Activated T-cell treated with anti-CD3 and anti-CD28 coated beads, Interleukin-2, amount 50 U/mL, for 4 hours (primary cell): ENCODE measurements around the gene ABCA1. TPM values are rescaled to one million over a fixed set of nuclear protein-coding genes. Genes with fewer than 3 reads are reported as not detected.

ENCODE experiments used
- ATAC-seq, 2 donors: fragments of 200-7000 bp; cut with Tn5 transposase; one replicate each; pipeline ENCODE4 v1.10.0; 2021
- DNase-seq: peaks from one replicate; pipeline ENCODE4 v3.0.0-alpha.2; 2020
- H3K27me3 Mint-ChIP-seq: one replicate; pipeline ENCODE4 v1.8.0; 2021; ENCODE audit warnings: low read depth, mixed read lengths
- H3K36me3 Mint-ChIP-seq: one replicate; pipeline ENCODE4 v1.8.0; 2022; ENCODE audit warnings: mixed read lengths; ENCODE audit not compliant: insufficient read depth
- H3K4me1 Mint-ChIP-seq: one replicate; pipeline ENCODE4 v1.8.0; 2021; ENCODE audit warnings: low read depth, mixed read lengths
- H3K4me3 Mint-ChIP-seq: one replicate; pipeline ENCODE4 v1.8.0; 2021; ENCODE audit warnings: mild to moderate bottlenecking, moderate library complexity, mixed read lengths
- H3K9me3 Mint-ChIP-seq: one replicate; pipeline ENCODE4 v1.8.0; 2021; ENCODE audit warnings: mixed read lengths
- total RNA-seq, 3 donors: library from RNA; stranded (reverse); gene quantifications; one replicate each; pipeline ENCODE4 v1.2.1, GENCODE V29; 2021

Gene ABCA1
- total RNA-seq, 3 donors from 2014 or later, result 0.26 to 0.30 (median 0.30) TPM

GRCh38 chr9:104765138-104765537 is 162.8 kb downstream of the ABCA1 start:
- no peak for ATAC-seq
- Mint-ChIP-seq H3K9me3 (no peaks in the 10 kb centered on the region), H3K36me3 (no peaks in the 10 kb centered on the region), H3K27me3 (peaks cover 1% of the 10 kb centered on the region), H3K4me1 (no peaks in the 10 kb centered on the region), H3K4me3 (peak overlapping the region; percentile 89)
- DNase-seq, result no peak

DNA sequence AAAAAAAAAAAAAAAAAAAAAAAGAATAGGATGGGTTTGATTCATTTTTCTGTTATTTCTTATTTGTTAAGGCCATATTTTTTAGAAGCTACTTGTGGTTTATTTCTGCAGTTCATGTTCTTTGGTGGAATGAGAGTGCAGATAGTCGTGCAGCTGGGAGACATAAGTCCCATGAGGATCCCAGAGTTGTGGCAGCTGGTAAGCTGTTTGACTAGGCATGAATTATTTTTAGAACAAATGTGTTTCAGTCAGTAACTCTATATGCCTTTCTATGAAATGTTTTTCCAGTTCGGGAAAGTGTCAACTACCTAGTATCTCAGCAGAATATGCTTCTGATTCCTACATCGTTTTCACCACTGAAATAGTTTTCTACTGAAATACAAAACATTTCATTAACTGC is 169.0 kb downstream of the ABCA1 start:
- H3K4me3 Mint-ChIP-seq, result no peak overlapping the region
- H3K4me1 Mint-ChIP-seq, result no peaks in the 10 kb centered on the region
- ATAC-seq (no peak), DNase-seq (no peak)
- no peaks in the 10 kb centered on the region for H3K9me3 Mint-ChIP-seq
- H3K36me3 Mint-ChIP-seq, result peaks cover 6% of the 10 kb centered on the region
- H3K27me3 Mint-ChIP-seq, result no peaks in the 10 kb centered on the region

DNA sequence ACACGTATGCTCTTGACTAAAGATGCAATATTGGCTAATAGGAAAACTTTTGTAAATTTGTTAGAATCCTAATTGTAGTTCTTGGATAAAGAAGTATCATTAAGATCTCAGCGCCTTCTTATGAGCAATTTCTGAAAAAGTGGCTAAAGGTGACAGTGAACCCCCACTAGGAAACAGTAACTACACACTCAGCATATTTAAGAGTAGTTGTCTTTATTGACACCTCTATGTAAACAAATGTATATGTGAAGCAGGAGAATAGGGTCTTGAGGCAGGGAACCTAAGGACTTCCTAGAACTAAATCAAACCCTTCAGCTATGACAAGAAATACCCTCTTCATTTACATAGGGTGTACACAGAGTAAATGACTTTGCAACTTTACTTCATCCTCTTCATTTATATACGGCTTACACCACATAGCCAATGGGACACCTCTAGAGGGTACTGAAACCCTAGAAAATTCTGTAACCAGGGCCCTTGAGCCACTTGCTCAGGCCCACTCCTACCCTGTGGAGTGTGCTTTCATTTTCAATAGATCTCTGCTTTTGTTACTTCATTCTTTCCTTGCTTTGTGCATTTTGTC is 177.7 kb downstream of the ABCA1 start:
- no peaks in the 10 kb centered on the region for H3K27me3 Mint-ChIP-seq
- H3K4me3 Mint-ChIP-seq, result no peak overlapping the region
- no peaks in the 10 kb centered on the region for H3K9me3 Mint-ChIP-seq
- no peak for DNase-seq
- peaks cover 13% of the 10 kb centered on the region for H3K36me3 Mint-ChIP-seq
- no peak for ATAC-seq
- peaks cover 21% of the 10 kb centered on the region for H3K4me1 Mint-ChIP-seq

- ATAC-seq (peak in 1 of 2 donors; percentile 1), DNase-seq (no peak)
- H3K27me3 Mint-ChIP-seq, result no peaks in the 10 kb centered on the region
- H3K4me3 Mint-ChIP-seq, result peak overlapping the region; percentile 90
- H3K4me1 Mint-ChIP-seq, result peaks cover 21% of the 10 kb centered on the region
- no peaks in the 10 kb centered on the region for H3K9me3 Mint-ChIP-seq
- H3K36me3 Mint-ChIP-seq, result peaks cover 6% of the 10 kb centered on the region
These were observed 179.5 kb downstream of the ABCA1 start for GRCh38 chr9:104748359-104749031.

GRCh38 chr9:104747565-104748358 is 180.2 kb downstream of the ABCA1 start, which contains the start of gene NIPSNAP3A:
Gene NIPSNAP3A (plus strand): TSS chr9:104747683. CDS start chr9:104747793, 110 bp downstream.
- Mint-ChIP-seq H3K27me3 (no peaks in the 10 kb centered on the region), H3K4me3 (peak within 1 kb of the TSS; percentile 90), H3K9me3 (no peaks in the 10 kb centered on the region), H3K36me3 (peaks cover 6% of the 10 kb centered on the region), H3K4me1 (peaks cover 21% of the 10 kb centered on the region)
- ATAC-seq (peak; percentile 93 to 95), DNase-seq (peak; percentile 84)

- DNase-seq (no peak), ATAC-seq (peak in 1 of 2 donors; percentile 22)
- peaks cover 21% of the 10 kb centered on the region for H3K4me1 Mint-ChIP-seq
- H3K4me3 Mint-ChIP-seq, result peak overlapping the region; percentile 90
- no peaks in the 10 kb centered on the region for H3K9me3 Mint-ChIP-seq
- peaks cover 3% of the 10 kb centered on the region for H3K36me3 Mint-ChIP-seq
- H3K27me3 Mint-ChIP-seq, result no peaks in the 10 kb centered on the region
These were observed 180.8 kb downstream of the ABCA1 start for GRCh38 chr9:104747245-104747564.

DNA sequence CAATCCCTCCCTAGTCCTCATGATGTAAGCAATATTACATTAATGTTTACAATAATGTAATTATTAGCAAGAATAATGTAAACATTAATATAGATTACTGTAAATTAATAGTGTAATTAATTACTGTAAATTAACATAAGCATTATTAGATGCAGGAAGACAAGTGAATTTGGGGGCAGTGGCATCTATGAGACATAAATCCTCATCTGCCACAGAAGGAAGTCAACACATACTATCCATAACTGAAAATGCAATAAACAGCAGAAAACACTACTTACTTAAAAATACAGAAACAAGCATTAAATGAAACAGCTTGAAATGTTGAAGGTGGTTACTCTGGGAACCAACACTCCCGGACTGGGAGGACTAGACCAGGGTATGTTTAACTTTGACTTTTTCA is 181.2 kb downstream of the ABCA1 start:
- ATAC-seq (no peak), DNase-seq (no peak)
- Mint-ChIP-seq H3K4me3 (peak overlapping the region; percentile 90), H3K27me3 (no peaks in the 10 kb centered on the region), H3K36me3 (no peaks in the 10 kb centered on the region), H3K9me3 (no peaks in the 10 kb centered on the region), H3K4me1 (peaks cover 21% of the 10 kb centered on the region)

DNA sequence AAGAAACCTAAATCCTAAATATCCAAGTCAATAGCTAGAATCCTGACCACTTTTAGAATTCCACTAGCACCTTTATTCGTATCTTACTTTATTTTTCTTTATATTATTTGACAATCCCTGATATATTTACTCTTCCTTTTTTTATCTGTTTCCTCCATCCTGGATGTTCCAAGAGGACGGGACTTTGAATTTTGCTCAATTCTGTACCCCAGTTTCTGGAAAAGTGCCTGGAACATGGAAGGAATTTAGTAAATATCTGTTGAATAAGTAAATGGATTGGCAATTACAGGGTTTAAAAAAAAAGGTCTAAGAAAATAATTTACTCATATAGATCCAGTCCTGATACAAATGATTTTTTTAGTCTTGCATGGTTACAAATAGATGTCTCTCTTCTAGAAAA is 181.7 kb downstream of the ABCA1 start:
- H3K4me3 Mint-ChIP-seq, result no peak overlapping the region
- peaks cover 21% of the 10 kb centered on the region for H3K4me1 Mint-ChIP-seq
- no peaks in the 10 kb centered on the region for H3K36me3 Mint-ChIP-seq
- no peaks in the 10 kb centered on the region for H3K27me3 Mint-ChIP-seq
- ATAC-seq (no peak), DNase-seq (no peak)
- no peaks in the 10 kb centered on the region for H3K9me3 Mint-ChIP-seq

- no peaks in the 10 kb centered on the region for H3K9me3 Mint-ChIP-seq
These were observed 182.1 kb downstream of the ABCA1 start for GRCh38 chr9:104745852-104746251.

GRCh38 chr9:104743376-104743985 is 184.5 kb downstream of the ABCA1 start:
- DNase-seq (no peak), ATAC-seq (no peak)
- Mint-ChIP-seq H3K9me3 (no peaks in the 10 kb centered on the region), H3K27me3 (no peaks in the 10 kb centered on the region), H3K4me3 (no peak overlapping the region), H3K36me3 (no peaks in the 10 kb centered on the region), H3K4me1 (peaks cover 16% of the 10 kb centered on the region)

More at GRCh38 chr9:104745852-104746251, 182.1 kb downstream of the ABCA1 start:
- ATAC-seq, result no peak
- H3K4me3 Mint-ChIP-seq, result peak overlapping the region; percentile 8
- no peaks in the 10 kb centered on the region for H3K36me3 Mint-ChIP-seq
- DNase-seq, result no peak
- H3K4me1 Mint-ChIP-seq, result peaks cover 21% of the 10 kb centered on the region
- no peaks in the 10 kb centered on the region for H3K27me3 Mint-ChIP-seq

GRCh38 chr9:104740621-104741020 is 187.3 kb downstream of the ABCA1 start:
- H3K9me3 Mint-ChIP-seq, result no peaks in the 10 kb centered on the region
- no peaks in the 10 kb centered on the region for H3K36me3 Mint-ChIP-seq
- DNase-seq (no peak), ATAC-seq (no peak)
- no peaks in the 10 kb centered on the region for H3K27me3 Mint-ChIP-seq
- H3K4me3 Mint-ChIP-seq, result no peak overlapping the region
- H3K4me1 Mint-ChIP-seq, result peaks cover 4% of the 10 kb centered on the region

DNA sequence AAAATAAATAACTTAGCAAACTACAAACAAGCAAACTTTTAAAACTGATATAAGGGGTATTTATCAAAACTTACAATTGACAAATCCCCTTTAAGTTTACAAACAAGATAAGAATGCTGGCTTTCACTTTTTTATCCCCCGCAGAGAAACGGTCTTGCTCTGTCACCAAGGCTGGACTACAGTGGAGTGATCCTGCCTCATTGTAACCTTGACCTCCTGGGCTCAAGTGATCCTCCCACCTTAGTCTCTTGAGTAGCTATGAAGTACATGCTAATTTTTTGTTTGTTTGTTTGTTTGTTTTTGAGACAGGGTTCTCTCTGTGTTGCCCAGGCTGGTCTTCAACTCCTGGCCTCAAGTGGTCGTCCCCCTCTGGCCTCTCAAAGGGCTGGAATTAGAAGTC is 189.5 kb downstream of the ABCA1 start:
- Mint-ChIP-seq H3K4me1 (peaks cover 4% of the 10 kb centered on the region), H3K27me3 (no peaks in the 10 kb centered on the region), H3K4me3 (no peak overlapping the region), H3K9me3 (no peaks in the 10 kb centered on the region), H3K36me3 (no peaks in the 10 kb centered on the region)
- DNase-seq, result no peak
- no peak for ATAC-seq
